Measurements from ENCODE around the gene TBC1D12.

TBC1D12 gene

GRCh38 chr10:94407668-94408067 is 5.3 kb downstream of the TBC1D12 start:
- no peak overlapping the region for H3K27ac ChIP-seq (ENCODE audit: low read depth, low read length, severe bottlenecking)
- H3K4me1 ChIP-seq (ENCODE audit: control insufficient read depth, insufficient read depth, low read length, poor library complexity, severe bottlenecking) = no peaks in the 10 kb centered on the region
- H3K36me3 ChIP-seq (ENCODE audit: control insufficient read depth, insufficient read depth, low read length) = no peaks in the 10 kb centered on the region
- H3K9me3 ChIP-seq (ENCODE audit: control insufficient read depth, low read length) = no peaks in the 10 kb centered on the region
- H3K4me3 ChIP-seq (ENCODE audit: extremely low read depth, insufficient read depth, low read length, poor library complexity, severe bottlenecking) = no peak overlapping the region
- 80 to 88% methylated on average over 2 to 3 of the region's 3 CpGs for WGBS, 2 experiments (ENCODE audit: insufficient coverage in 2 of 2)

GRCh38 chr10:94409021-94409657 is 6.8 kb downstream of the TBC1D12 start:
- Histone ChIP-seq H3K36me3 (ENCODE audit: control insufficient read depth, insufficient read depth, low read length) (no peaks in the 10 kb centered on the region), H3K4me3 (ENCODE audit: extremely low read depth, insufficient read depth, low read length, poor library complexity, severe bottlenecking) (no peak overlapping the region), H3K4me1 (ENCODE audit: control insufficient read depth, insufficient read depth, low read length, poor library complexity, severe bottlenecking) (no peaks in the 10 kb centered on the region), H3K9me3 (ENCODE audit: control insufficient read depth, low read length) (no peaks in the 10 kb centered on the region), H3K27ac (ENCODE audit: low read depth, low read length, severe bottlenecking) (no peak overlapping the region)
- 48 to 67% methylated on average over 1 to 2 of the region's 7 CpGs for WGBS, 2 experiments (ENCODE audit: insufficient coverage in 2 of 2)

GRCh38 chr10:94411304-94411703 is 9.0 kb downstream of the TBC1D12 start:
- H3K4me1 ChIP-seq (ENCODE audit: control insufficient read depth, insufficient read depth, low read length, poor library complexity, severe bottlenecking) = no peaks in the 10 kb centered on the region
- H3K36me3 ChIP-seq (ENCODE audit: control insufficient read depth, insufficient read depth, low read length) = no peaks in the 10 kb centered on the region
- no peak overlapping the region for H3K27ac ChIP-seq (ENCODE audit: low read depth, low read length, severe bottlenecking)
- no peak overlapping the region for H3K4me3 ChIP-seq (ENCODE audit: extremely low read depth, insufficient read depth, low read length, poor library complexity, severe bottlenecking)
- WGBS, 2 experiments (ENCODE audit: insufficient coverage in 2 of 2) = 90 to 100% methylated on average over 1 to 3 of the region's 3 CpGs
- no peaks in the 10 kb centered on the region for H3K9me3 ChIP-seq (ENCODE audit: control insufficient read depth, low read length)

GRCh38 chr10:94412449-94412848 is 10.1 kb downstream of the TBC1D12 start:
- 90 to 95% methylated on average over 2 to 3 of the region's 3 CpGs for WGBS, 2 experiments (ENCODE audit: insufficient coverage in 2 of 2)
- no peaks in the 10 kb centered on the region for H3K9me3 ChIP-seq (ENCODE audit: control insufficient read depth, low read length)
- no peaks in the 10 kb centered on the region for H3K4me1 ChIP-seq (ENCODE audit: control insufficient read depth, insufficient read depth, low read length, poor library complexity, severe bottlenecking)
- H3K27ac ChIP-seq (ENCODE audit: low read depth, low read length, severe bottlenecking) = no peak overlapping the region
- no peak overlapping the region for H3K4me3 ChIP-seq (ENCODE audit: extremely low read depth, insufficient read depth, low read length, poor library complexity, severe bottlenecking)
- no peaks in the 10 kb centered on the region for H3K36me3 ChIP-seq (ENCODE audit: control insufficient read depth, insufficient read depth, low read length)

- H3K27ac ChIP-seq (ENCODE audit: low read depth, low read length, severe bottlenecking) = no peak overlapping the region
- H3K9me3 ChIP-seq (ENCODE audit: control insufficient read depth, low read length) = no peaks in the 10 kb centered on the region
- WGBS, 2 experiments (ENCODE audit: insufficient coverage in 2 of 2) = 60% methylated on average over 1 of the region's 1 CpG; no CpG with 5 or more reads in 1 of the 2 experiments
- no peaks in the 10 kb centered on the region for H3K36me3 ChIP-seq (ENCODE audit: control insufficient read depth, insufficient read depth, low read length)
- no peak overlapping the region for H3K4me3 ChIP-seq (ENCODE audit: extremely low read depth, insufficient read depth, low read length, poor library complexity, severe bottlenecking)
- no peaks in the 10 kb centered on the region for H3K4me1 ChIP-seq (ENCODE audit: control insufficient read depth, insufficient read depth, low read length, poor library complexity, severe bottlenecking)
These were observed 11.0 kb downstream of the TBC1D12 start for GRCh38 chr10:94413361-94413760.

GRCh38 chr10:94416896-94417295 is 14.6 kb downstream of the TBC1D12 start:
- 100% methylated on average over 3 of the region's 3 CpGs for WGBS, 2 experiments (ENCODE audit: insufficient coverage in 2 of 2)
- H3K4me1 ChIP-seq (ENCODE audit: control insufficient read depth, insufficient read depth, low read length, poor library complexity, severe bottlenecking) = no peaks in the 10 kb centered on the region
- H3K36me3 ChIP-seq (ENCODE audit: control insufficient read depth, insufficient read depth, low read length) = no peaks in the 10 kb centered on the region
- H3K27ac ChIP-seq (ENCODE audit: low read depth, low read length, severe bottlenecking) = no peak overlapping the region
- no peaks in the 10 kb centered on the region for H3K9me3 ChIP-seq (ENCODE audit: control insufficient read depth, low read length)
- no peak overlapping the region for H3K4me3 ChIP-seq (ENCODE audit: extremely low read depth, insufficient read depth, low read length, poor library complexity, severe bottlenecking)

- WGBS, 2 experiments (ENCODE audit: insufficient coverage in 2 of 2) = 80 to 100% methylated on average over 1 of the region's 1 CpG
- no peaks in the 10 kb centered on the region for H3K4me1 ChIP-seq (ENCODE audit: control insufficient read depth, insufficient read depth, low read length, poor library complexity, severe bottlenecking)
- no peak overlapping the region for H3K4me3 ChIP-seq (ENCODE audit: extremely low read depth, insufficient read depth, low read length, poor library complexity, severe bottlenecking)
- no peak overlapping the region for H3K27ac ChIP-seq (ENCODE audit: low read depth, low read length, severe bottlenecking)
- no peaks in the 10 kb centered on the region for H3K9me3 ChIP-seq (ENCODE audit: control insufficient read depth, low read length)
- H3K36me3 ChIP-seq (ENCODE audit: control insufficient read depth, insufficient read depth, low read length) = no peaks in the 10 kb centered on the region
These were observed 15.0 kb downstream of the TBC1D12 start for GRCh38 chr10:94417321-94417720.

GRCh38 chr10:94420516-94420915 is 18.2 kb downstream of the TBC1D12 start:
- Histone ChIP-seq H3K9me3 (ENCODE audit: control insufficient read depth, low read length) (no peaks in the 10 kb centered on the region), H3K36me3 (ENCODE audit: control insufficient read depth, insufficient read depth, low read length) (no peaks in the 10 kb centered on the region), H3K4me1 (ENCODE audit: control insufficient read depth, insufficient read depth, low read length, poor library complexity, severe bottlenecking) (no peaks in the 10 kb centered on the region), H3K27ac (ENCODE audit: low read depth, low read length, severe bottlenecking) (no peak overlapping the region), H3K4me3 (ENCODE audit: extremely low read depth, insufficient read depth, low read length, poor library complexity, severe bottlenecking) (no peak overlapping the region)
- WGBS, 2 experiments (ENCODE audit: insufficient coverage in 2 of 2) = 93% methylated on average over 2 of the region's 5 CpGs; no CpG with 5 or more reads in 1 of the 2 experiments

GRCh38 chr10:94420998-94421528 is 18.7 kb downstream of the TBC1D12 start:
- no peak overlapping the region for H3K27ac ChIP-seq (ENCODE audit: low read depth, low read length, severe bottlenecking)
- H3K4me3 ChIP-seq (ENCODE audit: extremely low read depth, insufficient read depth, low read length, poor library complexity, severe bottlenecking) = no peak overlapping the region
- peaks cover 2% of the 10 kb centered on the region for H3K9me3 ChIP-seq (ENCODE audit: control insufficient read depth, low read length)
- no peaks in the 10 kb centered on the region for H3K36me3 ChIP-seq (ENCODE audit: control insufficient read depth, insufficient read depth, low read length)
- WGBS, 2 experiments (ENCODE audit: insufficient coverage in 2 of 2) = no CpG with 5 or more reads among the region's 1 CpG
- no peaks in the 10 kb centered on the region for H3K4me1 ChIP-seq (ENCODE audit: control insufficient read depth, insufficient read depth, low read length, poor library complexity, severe bottlenecking)

GRCh38 chr10:94423627-94424026 is 21.3 kb downstream of the TBC1D12 start:
- H3K4me1 ChIP-seq (ENCODE audit: control insufficient read depth, insufficient read depth, low read length, poor library complexity, severe bottlenecking) = no peaks in the 10 kb centered on the region
- WGBS, 2 experiments (ENCODE audit: insufficient coverage in 2 of 2) = no CpG with 5 or more reads among the region's 1 CpG
- no peak overlapping the region for H3K4me3 ChIP-seq (ENCODE audit: extremely low read depth, insufficient read depth, low read length, poor library complexity, severe bottlenecking)
- no peak overlapping the region for H3K27ac ChIP-seq (ENCODE audit: low read depth, low read length, severe bottlenecking)
- peaks cover 3% of the 10 kb centered on the region for H3K9me3 ChIP-seq (ENCODE audit: control insufficient read depth, low read length)
- no peaks in the 10 kb centered on the region for H3K36me3 ChIP-seq (ENCODE audit: control insufficient read depth, insufficient read depth, low read length)

- 86 to 100% methylated on average over 2 of the region's 4 CpGs for whole genome bisulfite sequencing, 2 experiments (ENCODE audit: insufficient coverage in 2 of 2)
- H3K36me3 ChIP-seq (ENCODE audit: control insufficient read depth, insufficient read depth, low read length) = no peaks in the 10 kb centered on the region
- H3K27ac ChIP-seq (ENCODE audit: low read depth, low read length, severe bottlenecking) = no peak overlapping the region
- H3K4me1 ChIP-seq (ENCODE audit: control insufficient read depth, insufficient read depth, low read length, poor library complexity, severe bottlenecking) = no peaks in the 10 kb centered on the region
- no peak overlapping the region for H3K4me3 ChIP-seq (ENCODE audit: extremely low read depth, insufficient read depth, low read length, poor library complexity, severe bottlenecking)
- H3K9me3 ChIP-seq (ENCODE audit: control insufficient read depth, low read length) = peaks cover 3% of the 10 kb centered on the region
These were observed 22.5 kb downstream of the TBC1D12 start for GRCh38 chr10:94424714-94425337.

Data from mesodermal cell (in vitro differentiated cells).